B cell (primary cell): ENCODE results near the gene SGPP2.

ENCODE experiments used
- CTCF ChIP-seq: fragments of 200-600 bp; IDR thresholded peaks from one replicate; pipeline ENCODE4 v1.8.0; 2022; ENCODE audit warnings: antibody characterized with exemption, mild to moderate bottlenecking
- EZH2 ChIP-seq: IDR thresholded peaks from 2 replicates; pipeline ENCODE4 v1.6.1; 2012; ENCODE audit warnings: borderline replicate concordance, low read depth, mild to moderate bottlenecking, moderate library complexity, low read length; ENCODE audit not compliant: insufficient read depth, poor library complexity, severe bottlenecking

GRCh38 chr2:222544661-222545060 is 120.3 kb downstream of the SGPP2 start:
- TF ChIP-seq CTCF, result no peak
- TF ChIP-seq EZH2, result no peak
